PC-3 (cell line): ENCODE results near the gene TMEM204. TPM values are rescaled to one million over a fixed set of nuclear protein-coding genes. Genes with fewer than 3 reads are reported as not detected.

Source experiments
- ATAC-seq: fragments of 200-7000 bp; cut with Tn5 transposase; 2 replicates; pipeline ENCODE4 v1.9.1; 2020; ENCODE audit warnings: mild to moderate bottlenecking, moderate library complexity
- BruUV-seq: library from RNA; stranded (reverse); fragments of 400-500 nt; replicated peaks from 2 replicates; lab custom pipeline; 2021; lab: Mats Ljungman, UMichigan
- CTCF ChIA-PET: fragments of 300-600 bp; sonication (Branson Sonifier 250); formaldehyde crosslinking; loops from one replicate; lab custom pipeline; 2022; ENCODE audit warnings: antibody characterized with exemption; lab: Charles Lee
- POLR2A ChIA-PET: fragments of 300-600 bp; sonication (Branson Sonifier 250); formaldehyde crosslinking; loops from one replicate; lab custom pipeline; 2022; ENCODE audit warnings: antibody characterized with exemption; ENCODE audit not compliant: unreplicated experiment; lab: Charles Lee
- DNase-seq: peaks from one replicate; pipeline ENCODE4 v3.0.0-alpha.2; 2015
- H2AFZ ChIP-seq: fragments of 300-600 bp; sonication (generic); 2 replicates; pipeline ENCODE4 v1.6.0; 2016; ENCODE audit warnings: antibody characterized with exemption, low read length
- H3F3A ChIP-seq: fragments of 300-600 bp; sonication (generic); one replicate; pipeline ENCODE4 v1.6.0; 2017; ENCODE audit warnings: antibody characterized with exemption, low read length, control low read depth, mild to moderate bottlenecking; ENCODE audit not compliant: unreplicated experiment
- H3K27ac ChIP-seq: fragments of 300-600 bp; sonication (generic); 2 replicates; pipeline ENCODE4 v1.5.1; 2016; ENCODE audit warnings: mild to moderate bottlenecking, low read length
- H3K27me3 ChIP-seq: fragments of 300-600 bp; sonication (generic); 2 replicates; pipeline ENCODE4 v1.6.1; 2016; ENCODE audit warnings: low read length, mixed read lengths
- H3K36me3 ChIP-seq: fragments of 300-600 bp; sonication (generic); 2 replicates; pipeline ENCODE4 v1.6.1; 2016; ENCODE audit warnings: low read depth, mixed run types, low read length, mixed read lengths
- H3K4me1 ChIP-seq: fragments of 300-600 bp; sonication (generic); 2 replicates; pipeline ENCODE4 v1.5.1; 2016; ENCODE audit warnings: low read length; ENCODE audit not compliant: insufficient read depth
- H3K4me2 ChIP-seq: fragments of 300-600 bp; sonication (generic); 2 replicates; pipeline ENCODE4 v1.6.0; 2016; ENCODE audit warnings: low read length
- H3K4me3 ChIP-seq: fragments of 300-600 bp; sonication (generic); 2 replicates; pipeline ENCODE4 v1.5.1; 2016; ENCODE audit warnings: mild to moderate bottlenecking, low read length, mixed read lengths
- H3K79me2 ChIP-seq: fragments of 300-600 bp; sonication (generic); 2 replicates; pipeline ENCODE4 v1.6.1; 2017; ENCODE audit warnings: low read length, mixed read lengths
- H3K9ac ChIP-seq: fragments of 300-600 bp; sonication (generic); 2 replicates; pipeline ENCODE4 v1.6.0; 2016; ENCODE audit warnings: mild to moderate bottlenecking, low read length
- H3K9me2 ChIP-seq: fragments of 300-600 bp; sonication (generic); replicated peaks from 2 replicates; pipeline ENCODE4 v1.6.1; 2016; ENCODE audit warnings: mixed run types, low read length, mixed read lengths
- H3K9me3 ChIP-seq: fragments of 300-600 bp; sonication (generic); 2 replicates; pipeline ENCODE4 v1.6.1; 2016; ENCODE audit warnings: low read length, mixed read lengths
- H4K20me1 ChIP-seq: fragments of 300-600 bp; sonication (generic); 2 replicates; pipeline ENCODE4 v1.6.1; 2016; ENCODE audit warnings: low read length, mixed read lengths
- EZH2 ChIP-seq: fragments of 300-600 bp; sonication (generic); IDR thresholded peaks from one replicate; pipeline ENCODE4 v1.6.1; 2017; ENCODE audit warnings: antibody characterized with exemption, mild to moderate bottlenecking, low read length; ENCODE audit not compliant: unreplicated experiment
- EZH2phosphoT487 ChIP-seq: fragments of 300-600 bp; sonication (generic); IDR thresholded peaks from 2 replicates; pipeline ENCODE4 v1.6.1; 2018; ENCODE audit warnings: mild to moderate bottlenecking, antibody characterized with exemption, low read length, borderline replicate concordance
- intact Hi-C: fragments of 100-400 bp; cut with micrococcal nuclease; formaldehyde crosslinking; loops from 2 replicates; pipeline ENCODE4 v1.9.0; 2023
- total RNA-seq: library from RNA; depleted of rRNA; stranded (reverse); fragments of >200 nt; gene quantifications from 2 replicates; pipeline ENCODE4 v1.2.3, GENCODE V29; 2014
- TF ChIP-seq, protein P1 (sequence below): fragments of 300-600 bp; sonication (generic); conservative IDR thresholded peaks from 2 replicates; pipeline ENCODE4 v1.5.1; 2017; ENCODE audit warnings: antibody characterized with exemption, low read depth, mild to moderate bottlenecking, low read length

The TMEM204 gene
- total RNA-seq, 1 experiment from 2014 or later, result not detected

DNA sequence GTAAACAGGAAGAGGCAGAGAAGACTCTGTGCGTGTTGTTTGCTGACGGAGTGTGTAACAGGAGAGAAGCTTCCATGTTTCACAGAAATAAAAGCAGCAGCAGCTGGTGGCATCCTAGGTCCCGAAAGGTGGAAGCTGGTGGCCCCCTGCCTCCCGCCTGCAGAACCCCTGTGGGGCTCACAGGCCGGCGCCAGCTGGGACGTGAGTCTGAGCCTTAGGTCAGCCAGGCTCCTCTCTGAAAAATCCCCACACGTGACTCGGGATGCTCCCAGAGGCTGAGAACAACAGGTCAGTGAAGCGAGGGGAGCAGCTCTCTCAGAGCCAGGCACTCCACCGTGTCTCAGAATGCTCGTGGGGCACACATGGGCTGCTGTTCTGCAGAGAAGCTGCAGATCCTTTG is 27.4 kb downstream of the TMEM204 start:
- H3K4me2 ChIP-seq, result no peak overlapping the region
- H3K9me3 ChIP-seq, result no peaks in the 10 kb centered on the region
- no peak overlapping the region for H3K9ac ChIP-seq
- H3F3A ChIP-seq, result no peaks in the 10 kb centered on the region
- no peaks in the 10 kb centered on the region for H4K20me1 ChIP-seq
- no peaks in the 10 kb centered on the region for H3K27me3 ChIP-seq
- DNase-seq (no peak), ATAC-seq (no peak)
- H3K4me1 ChIP-seq, result no peaks in the 10 kb centered on the region
- ChIA-PET POLR2A (no interaction called here), CTCF (no interaction called here)
- H2AFZ ChIP-seq, result no peak overlapping the region
- H3K27ac ChIP-seq, result no peak overlapping the region
- intact Hi-C loops, result no loop called here
- TF ChIP-seq, protein P1, sequence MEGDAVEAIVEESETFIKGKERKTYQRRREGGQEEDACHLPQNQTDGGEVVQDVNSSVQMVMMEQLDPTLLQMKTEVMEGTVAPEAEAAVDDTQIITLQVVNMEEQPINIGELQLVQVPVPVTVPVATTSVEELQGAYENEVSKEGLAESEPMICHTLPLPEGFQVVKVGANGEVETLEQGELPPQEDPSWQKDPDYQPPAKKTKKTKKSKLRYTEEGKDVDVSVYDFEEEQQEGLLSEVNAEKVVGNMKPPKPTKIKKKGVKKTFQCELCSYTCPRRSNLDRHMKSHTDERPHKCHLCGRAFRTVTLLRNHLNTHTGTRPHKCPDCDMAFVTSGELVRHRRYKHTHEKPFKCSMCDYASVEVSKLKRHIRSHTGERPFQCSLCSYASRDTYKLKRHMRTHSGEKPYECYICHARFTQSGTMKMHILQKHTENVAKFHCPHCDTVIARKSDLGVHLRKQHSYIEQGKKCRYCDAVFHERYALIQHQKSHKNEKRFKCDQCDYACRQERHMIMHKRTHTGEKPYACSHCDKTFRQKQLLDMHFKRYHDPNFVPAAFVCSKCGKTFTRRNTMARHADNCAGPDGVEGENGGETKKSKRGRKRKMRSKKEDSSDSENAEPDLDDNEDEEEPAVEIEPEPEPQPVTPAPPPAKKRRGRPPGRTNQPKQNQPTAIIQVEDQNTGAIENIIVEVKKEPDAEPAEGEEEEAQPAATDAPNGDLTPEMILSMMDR, result no peak
- H3K36me3 ChIP-seq, result no peaks in the 10 kb centered on the region
- no peak overlapping the region for H3K4me3 ChIP-seq
- H3K9me2 ChIP-seq, result no peaks in the 10 kb centered on the region
- H3K79me2 ChIP-seq, result no peaks in the 10 kb centered on the region
- no TSS peak for BruUV-seq

DNA sequence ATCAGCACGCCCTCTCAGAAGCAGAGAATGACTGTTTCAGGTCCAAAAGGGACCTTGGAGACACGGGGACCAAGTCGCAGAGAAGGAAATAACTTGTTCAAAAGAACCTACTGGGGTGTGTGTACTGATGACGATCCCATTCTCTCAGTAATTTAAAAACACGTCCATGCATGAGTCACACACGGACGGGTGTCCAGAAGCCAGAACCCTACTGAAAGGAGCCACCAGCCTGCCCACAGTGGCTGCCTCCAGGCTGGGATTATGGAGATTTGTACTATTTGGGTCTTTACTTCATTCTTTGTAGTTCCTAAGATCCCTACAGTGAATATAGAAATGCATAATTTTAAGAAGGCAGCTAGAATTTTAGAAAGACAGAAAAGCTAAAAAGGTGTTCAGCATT is 27.8 kb downstream of the TMEM204 start:
- no peak overlapping the region for H3K4me2 ChIP-seq
- no peak overlapping the region for H2AFZ ChIP-seq
- ChIA-PET POLR2A (no interaction called here), CTCF (no interaction called here)
- H3F3A ChIP-seq, result no peaks in the 10 kb centered on the region
- no peaks in the 10 kb centered on the region for H3K9me2 ChIP-seq
- no TSS peak for BruUV-seq
- H3K36me3 ChIP-seq, result no peaks in the 10 kb centered on the region
- no peaks in the 10 kb centered on the region for H3K27me3 ChIP-seq
- no peaks in the 10 kb centered on the region for H3K9me3 ChIP-seq
- ATAC-seq, result no peak
- no peak overlapping the region for H3K4me3 ChIP-seq
- no peaks in the 10 kb centered on the region for H3K4me1 ChIP-seq
- DNase-seq, result no peak
- TF ChIP-seq EZH2 (no peak), EZH2phosphoT487 (no peak)
- TF ChIP-seq, protein P1, result no peak
- no peaks in the 10 kb centered on the region for H4K20me1 ChIP-seq
- no peaks in the 10 kb centered on the region for H3K79me2 ChIP-seq
- intact Hi-C loops, result no loop called here
- H3K9ac ChIP-seq, result no peak overlapping the region
- no peak overlapping the region for H3K27ac ChIP-seq

DNA sequence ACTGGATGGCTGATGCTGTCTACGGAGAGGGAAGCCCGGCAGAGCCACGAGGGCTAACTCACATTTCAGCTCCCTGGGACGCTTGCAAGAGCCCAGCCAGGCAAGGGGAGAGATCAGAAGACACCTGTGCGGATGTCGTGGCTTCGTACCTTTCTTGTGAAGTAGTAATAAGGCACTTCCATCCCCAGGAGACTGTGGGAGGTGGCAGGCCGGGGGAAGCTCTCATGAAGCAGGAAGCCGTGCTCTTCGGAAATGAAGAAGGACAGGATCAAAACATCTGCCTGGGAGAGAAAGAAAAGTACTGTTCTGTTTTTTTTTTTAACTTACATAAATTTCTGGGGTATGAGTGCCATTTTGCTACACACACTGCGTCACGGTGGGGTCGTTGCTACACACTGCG is 28.4 kb downstream of the TMEM204 start:
- Histone ChIP-seq H4K20me1 (no peaks in the 10 kb centered on the region), H3K9ac (no peak overlapping the region), H3K9me3 (no peaks in the 10 kb centered on the region), H2AFZ (no peak overlapping the region), H3K4me2 (no peak overlapping the region), H3K9me2 (no peaks in the 10 kb centered on the region), H3K79me2 (no peaks in the 10 kb centered on the region), H3F3A (no peaks in the 10 kb centered on the region), H3K27ac (no peak overlapping the region), H3K27me3 (no peaks in the 10 kb centered on the region), H3K4me1 (no peaks in the 10 kb centered on the region), H3K36me3 (no peaks in the 10 kb centered on the region), H3K4me3 (no peak overlapping the region)
- ATAC-seq, result no peak
- TF ChIP-seq EZH2phosphoT487 (no peak), EZH2 (no peak)
- TF ChIP-seq, protein P1, result no peak
- intact Hi-C loops, result no loop called here
- ChIA-PET CTCF (no interaction called here), POLR2A (no interaction called here)
- no peak for DNase-seq
- no TSS peak for BruUV-seq
